ENCODE measurements around the gene SLC7A1.

SLC7A1 gene

GRCh38 chr13:29537736-29538651 lies 57.5 kb downstream of the SLC7A1 start:
- DNase-seq: no peak
- no peak for TF ChIP-seq CTCF (IDR thresholded peaks at IDR 0.05)
- H3K4me1 Mint-ChIP-seq: peaks cover 48% of the 10 kb centered on the region
- peaks cover 4% of the 10 kb centered on the region for H3K9me3 Mint-ChIP-seq
- no peaks in the 10 kb centered on the region for H3K27me3 Mint-ChIP-seq (ENCODE audit: low read depth, poor library complexity)
- peaks cover 28% of the 10 kb centered on the region for H3K36me3 Mint-ChIP-seq (ENCODE audit: low read depth)
- H3K4me3 Mint-ChIP-seq: no peak overlapping the region
- H3K27ac Mint-ChIP-seq: peak overlapping the region; percentile 11

DNA sequence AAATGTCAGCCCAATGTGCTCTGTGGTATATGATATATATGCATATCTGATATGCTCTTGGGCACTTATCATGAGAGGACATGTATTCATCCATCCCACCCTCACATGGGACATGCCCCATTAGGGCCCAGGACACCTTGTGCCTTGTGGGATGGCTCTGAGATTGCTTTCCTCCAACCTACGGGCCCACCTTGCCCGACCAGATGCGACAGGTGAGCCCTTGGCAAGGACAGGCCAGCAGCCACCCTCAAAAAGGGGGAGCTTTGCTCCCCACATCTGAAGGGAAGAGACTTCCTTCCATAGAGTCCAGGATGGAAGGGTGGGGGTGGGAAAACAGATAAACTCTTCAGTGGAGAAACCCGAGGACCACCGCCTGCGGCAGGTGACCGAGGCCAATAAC lies 58.6 kb downstream of the SLC7A1 start:
- Mint-ChIP-seq H3K27me3 (ENCODE audit: low read depth, poor library complexity) (no peaks in the 10 kb centered on the region), H3K4me3 (no peak overlapping the region), H3K36me3 (ENCODE audit: low read depth) (peaks cover 20% of the 10 kb centered on the region), H3K27ac (no peak overlapping the region), H3K9me3 (no peaks in the 10 kb centered on the region), H3K4me1 (peaks cover 48% of the 10 kb centered on the region)
- DNase-seq: no peak
- no peak for TF ChIP-seq CTCF (IDR thresholded peaks at IDR 0.05)

- H3K9me3 Mint-ChIP-seq: no peaks in the 10 kb centered on the region
- no peak overlapping the region for H3K4me3 Mint-ChIP-seq
- no peak overlapping the region for H3K27ac Mint-ChIP-seq
- H3K27me3 Mint-ChIP-seq (ENCODE audit: low read depth, poor library complexity): no peaks in the 10 kb centered on the region
- TF ChIP-seq CTCF (IDR thresholded peaks at IDR 0.05): no peak
- peaks cover 13% of the 10 kb centered on the region for H3K36me3 Mint-ChIP-seq (ENCODE audit: low read depth)
- H3K4me1 Mint-ChIP-seq: peaks cover 44% of the 10 kb centered on the region
- DNase-seq: no peak
Measured at GRCh38 chr13:29535663-29536655, 59.5 kb downstream of the SLC7A1 start.

DNA sequence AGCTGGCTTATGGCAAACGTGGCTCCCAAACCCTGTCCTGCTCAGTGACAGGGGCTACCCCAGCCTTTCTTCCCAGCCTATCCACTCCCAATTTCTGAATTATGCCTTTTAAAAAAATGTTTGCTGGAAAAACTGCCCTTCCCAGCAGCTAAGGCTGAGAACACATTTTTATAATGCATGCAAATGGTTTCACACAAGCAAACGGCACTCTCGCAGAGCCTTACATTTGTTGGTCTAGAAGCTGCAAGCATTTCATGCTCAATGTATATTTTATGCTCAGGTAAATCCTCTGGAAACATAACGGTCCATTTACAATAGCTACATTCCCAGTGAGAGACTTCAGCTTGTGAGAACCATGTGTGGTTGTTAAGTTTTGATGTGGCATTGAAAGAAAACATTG lies 61.4 kb downstream of the SLC7A1 start:
- H3K4me1 Mint-ChIP-seq: peaks cover 30% of the 10 kb centered on the region
- H3K27ac Mint-ChIP-seq: peak overlapping the region; percentile 3
- DNase-seq: no peak
- no peak for TF ChIP-seq CTCF (IDR thresholded peaks at IDR 0.05)
- H3K27me3 Mint-ChIP-seq (ENCODE audit: low read depth, poor library complexity): no peaks in the 10 kb centered on the region
- H3K36me3 Mint-ChIP-seq (ENCODE audit: low read depth): peaks cover 26% of the 10 kb centered on the region
- H3K9me3 Mint-ChIP-seq: no peaks in the 10 kb centered on the region
- no peak overlapping the region for H3K4me3 Mint-ChIP-seq

GRCh38 chr13:29532821-29533220 lies 62.7 kb downstream of the SLC7A1 start:
- Mint-ChIP-seq H3K4me1 (peaks cover 18% of the 10 kb centered on the region), H3K36me3 (ENCODE audit: low read depth) (peaks cover 29% of the 10 kb centered on the region), H3K27me3 (ENCODE audit: low read depth, poor library complexity) (no peaks in the 10 kb centered on the region), H3K9me3 (no peaks in the 10 kb centered on the region), H3K4me3 (no peak overlapping the region), H3K27ac (peak overlapping the region; percentile 7)
- DNase-seq: no peak
- TF ChIP-seq CTCF (IDR thresholded peaks at IDR 0.05): no peak
